Aorta (tissue), 5 donors: Measurements from ENCODE around the gene MVB12B. TPM values are rescaled to one million over a fixed set of nuclear protein-coding genes. Genes with fewer than 3 reads are reported as not detected.
A peak's percentile ranks its signal among the peaks of the same experiment; 100 is the strongest.

ENCODE experiments used
- ATAC-seq: fragments of 200-7000 bp; cut with Tn5 transposase; one replicate; pipeline ENCODE4 v1.9.1; 2022; ENCODE audit warnings: moderate library complexity; ENCODE audit not compliant: low FRiP score
- DNase-seq, 2 donors: peaks; one replicate each; pipeline ENCODE4 v3.0.0-alpha.2; 2020
- H3K27ac ChIP-seq, 2 donors: one replicate each; pipeline ENCODE4 v1.5.1; 2013; ENCODE audit warnings: low read length in 2 of 2, mild to moderate bottlenecking in 2 of 2, moderate library complexity in 2 of 2, control low read depth in 1 of 2, inconsistent platforms in 1 of 2, low read depth in 1 of 2
- H3K27me3 ChIP-seq, 2 donors: one replicate each; pipeline ENCODE4 v1.6.1; 2013; ENCODE audit warnings: control low read depth in 1 of 2, low read length in 1 of 2, mild to moderate bottlenecking in 1 of 2, moderate library complexity in 1 of 2; ENCODE audit not compliant: insufficient read depth in 2 of 2, control insufficient read depth in 1 of 2
- H3K36me3 ChIP-seq, 2 donors: one replicate each; pipeline ENCODE4 v1.6.1; 2013; ENCODE audit warnings: control low read depth in 1 of 2, low read length in 1 of 2, mild to moderate bottlenecking in 1 of 2; ENCODE audit not compliant: insufficient read depth in 2 of 2, control insufficient read depth in 1 of 2
- H3K4me1 ChIP-seq, 2 donors: one replicate each; pipeline ENCODE4 v1.6.1; 2013; ENCODE audit warnings: low read length in 2 of 2, control low read depth in 1 of 2, mild to moderate bottlenecking in 1 of 2, moderate library complexity in 1 of 2; ENCODE audit not compliant: insufficient read depth in 2 of 2, control insufficient read depth in 1 of 2
- H3K4me3 ChIP-seq, 2 donors: one replicate each; pipeline ENCODE4 v1.5.1; 2013; ENCODE audit warnings: low read length in 2 of 2, control low read depth in 1 of 2, mild to moderate bottlenecking in 1 of 2
- H3K9me3 ChIP-seq: one replicate; pipeline ENCODE4 v1.6.1; 2013; ENCODE audit warnings: mild to moderate bottlenecking, low read length; ENCODE audit not compliant: control insufficient read depth
- WGBS, 2 donors: extraction: QIAGEN DNeasy Blood & Tissue Kit; methylation state at CpG; one replicate each; pipeline ENCODE4 v1.1.7; 2013; 5-methylcytosine and 5-hydroxymethylcytosine counted together
- intact Hi-C, 2 donors: fragments of 100-400 bp; cut with DNase I; formaldehyde crosslinking; loops; one replicate each; pipeline versions ENCODE4 v1.14.2 to v1.15.0; 2022
- polyA plus RNA-seq, 2 donors: library from polyadenylated mRNA; stranded (reverse); fragments of 200-250 nt; gene quantifications; one replicate each; pipeline ENCODE4 v1.2.3, GENCODE V29; 2013
- total RNA-seq, 2 donors: library from RNA; stranded (reverse); fragmentation: NEBNext Ultra II Directional; extraction: Animal tissue kit (Norgen Biotek cat#: 25700); gene quantifications; one replicate each; pipeline ENCODE4 v1.2.1, GENCODE V29; 2021
- donor health status: healthy with polysubstance abuse.
- donor health status: Bipolar disorder and iron deficiency.
- donor health status: DM: no; HTN: no; CAD: no.
- donor health status: DM: no; HTN: no; CAD: no.
- donor health status: DM: yes; HTN: yes; CAD: no.

Gene MVB12B
- total and polyA plus RNA-seq, 4 donors = 2.0 to 25.5 (median 9.5) TPM

- Histone ChIP-seq H3K36me3 (no peaks in the 10 kb centered on the region), H3K4me1 (no peaks in the 10 kb centered on the region), H3K27ac (no peak overlapping the region), H3K27me3 (no peaks in the 10 kb centered on the region), H3K4me3 (no peak overlapping the region), H3K9me3 (no peaks in the 10 kb centered on the region)
- ATAC-seq (no peak), DNase-seq (no peak)
- intact Hi-C loops = no loop called here
- 69 to 75% methylated on average over 8 of the region's 8 CpGs for WGBS, 2 donors
Measured at GRCh38 chr9:126309427-126310189, 17.0 kb upstream of the MVB12B start.

- 86 to 92% methylated on average over 5 of the region's 5 CpGs for WGBS, 2 donors
- intact Hi-C loops = no loop called here
- H3K4me3 ChIP-seq = no peak overlapping the region
Measured at GRCh38 chr9:126312584-126313551, 13.8 kb upstream of the MVB12B start.

GRCh38 chr9:126316085-126316655, 10.5 kb upstream of the MVB12B start:
- Histone ChIP-seq H3K27ac (no peak overlapping the region), H3K9me3 (no peaks in the 10 kb centered on the region), H3K4me3 (no peak overlapping the region), H3K27me3 (no peaks in the 10 kb centered on the region), H3K4me1 (no peaks in the 10 kb centered on the region), H3K36me3 (no peaks in the 10 kb centered on the region)
- ATAC-seq (no peak), DNase-seq (no peak)
- intact Hi-C loops = loop anchor here in 1 of 2 donors (5.0 kb wide), 1 partner anchor 81 kb away; no protein-coding TSS in a partner anchor
- WGBS, 2 donors = 92 to 94% methylated on average over 3 of the region's 3 CpGs

More at GRCh38 chr9:126312584-126313551, 13.8 kb upstream of the MVB12B start:
- Histone ChIP-seq H3K36me3 (no peaks in the 10 kb centered on the region), H3K27ac (no peak overlapping the region), H3K4me1 (no peaks in the 10 kb centered on the region), H3K9me3 (no peaks in the 10 kb centered on the region), H3K27me3 (no peaks in the 10 kb centered on the region)
- no peak for DNase-seq
- ATAC-seq = no peak

- Histone ChIP-seq H3K27me3 (no peaks in the 10 kb centered on the region), H3K36me3 (no peaks in the 10 kb centered on the region), H3K4me3 (no peak overlapping the region), H3K9me3 (no peaks in the 10 kb centered on the region), H3K27ac (no peak overlapping the region), H3K4me1 (no peaks in the 10 kb centered on the region)
- DNase-seq (peak in 1 of 2 donors; percentile 53), ATAC-seq (no peak)
- 74 to 75% methylated on average over 4 of the region's 4 CpGs for WGBS, 2 donors
- intact Hi-C loops = loop anchor here in 1 of 2 donors (5.0 kb wide), 1 partner anchor 80 kb away; no protein-coding TSS in a partner anchor
Measured at GRCh38 chr9:126317513-126317912, 9.1 kb upstream of the MVB12B start.

- Histone ChIP-seq H3K36me3 (no peaks in the 10 kb centered on the region), H3K27me3 (no peaks in the 10 kb centered on the region), H3K4me1 (no peaks in the 10 kb centered on the region), H3K27ac (no peak overlapping the region), H3K9me3 (no peaks in the 10 kb centered on the region), H3K4me3 (no peak overlapping the region)
- no peak for DNase-seq
- intact Hi-C loops = loop anchor here in 1 of 2 donors (5.0 kb wide), 1 partner anchor 78 kb away; no protein-coding TSS in a partner anchor
- 90 to 91% methylated on average over 6 of the region's 6 CpGs for WGBS, 2 donors
- ATAC-seq = no peak
Measured at GRCh38 chr9:126318858-126319257, 7.8 kb upstream of the MVB12B start.

- ATAC-seq (no peak), DNase-seq (no peak)
- H3K27me3 ChIP-seq = no peaks in the 10 kb centered on the region
- WGBS, 2 donors = 86 to 88% methylated on average over 5 of the region's 5 CpGs
- H3K9me3 ChIP-seq = no peaks in the 10 kb centered on the region
- H3K36me3 ChIP-seq = no peaks in the 10 kb centered on the region
- no peak overlapping the region for H3K4me3 ChIP-seq
- intact Hi-C loops = loop anchor here in 1 of 2 donors (5.0 kb wide), 1 partner anchor 78 kb away; no protein-coding TSS in a partner anchor
- no peaks in the 10 kb centered on the region for H3K4me1 ChIP-seq
- no peak overlapping the region for H3K27ac ChIP-seq
Measured at GRCh38 chr9:126319671-126320070, 7.0 kb upstream of the MVB12B start.

- Histone ChIP-seq H3K27me3 (no peaks in the 10 kb centered on the region), H3K4me1 (no peaks in the 10 kb centered on the region), H3K36me3 (no peaks in the 10 kb centered on the region), H3K4me3 (no peak overlapping the region), H3K27ac (no peak overlapping the region), H3K9me3 (no peaks in the 10 kb centered on the region)
- ATAC-seq = no peak
- intact Hi-C loops = no loop called here
- WGBS, 2 donors = 69 to 70% methylated on average over 4 of the region's 4 CpGs
- DNase-seq = no peak
Measured at GRCh38 chr9:126320158-126320922, 6.3 kb upstream of the MVB12B start.

- H3K4me1 ChIP-seq = no peaks in the 10 kb centered on the region
- no peaks in the 10 kb centered on the region for H3K27me3 ChIP-seq
- no peak for DNase-seq
- no peaks in the 10 kb centered on the region for H3K36me3 ChIP-seq
- no peak for ATAC-seq
- WGBS, 2 donors = 85 to 92% methylated on average over 1 of the region's 1 CpG
- H3K4me3 ChIP-seq = no peak overlapping the region
- H3K9me3 ChIP-seq = no peaks in the 10 kb centered on the region
- intact Hi-C loops = no loop called here
- no peak overlapping the region for H3K27ac ChIP-seq
Measured at GRCh38 chr9:126321742-126322141, 4.9 kb upstream of the MVB12B start.
